Measurements from ENCODE around the gene PEAK3. TPM values are rescaled to one million over a fixed set of nuclear protein-coding genes. Genes with fewer than 3 reads are reported as not detected.
"Not testable (repeated sequence)": the region's sequence is repeated elsewhere in the genome, so short reads cannot be mapped to it uniquely, and the experiment has no call there.

PEAK3 gene
- total RNA-seq, 1 donor from 2014 or later: not detected

GRCh38 chr19:2289714-2290435, 7.9 kb upstream of the PEAK3 start:
- no peak for DNase-seq (ENCODE audit: extremely low read depth, low read depth, low spot score)

GRCh38 chr19:2288818-2289713, 7.1 kb upstream of the PEAK3 start:
- no peak for DNase-seq (ENCODE audit: extremely low read depth, low read depth, low spot score)

- DNase-seq (ENCODE audit: extremely low read depth, low read depth, low spot score): no peak
These were observed 6.4 kb upstream of the PEAK3 start for GRCh38 chr19:2288338-2288817.

GRCh38 chr19:2287585-2288337, 5.8 kb upstream of the PEAK3 start:
- DNase-seq (ENCODE audit: extremely low read depth, low read depth, low spot score): no peak

GRCh38 chr19:2286402-2287140, 4.6 kb upstream of the PEAK3 start:
- no peak for DNase-seq (ENCODE audit: extremely low read depth, low read depth, low spot score)

DNA sequence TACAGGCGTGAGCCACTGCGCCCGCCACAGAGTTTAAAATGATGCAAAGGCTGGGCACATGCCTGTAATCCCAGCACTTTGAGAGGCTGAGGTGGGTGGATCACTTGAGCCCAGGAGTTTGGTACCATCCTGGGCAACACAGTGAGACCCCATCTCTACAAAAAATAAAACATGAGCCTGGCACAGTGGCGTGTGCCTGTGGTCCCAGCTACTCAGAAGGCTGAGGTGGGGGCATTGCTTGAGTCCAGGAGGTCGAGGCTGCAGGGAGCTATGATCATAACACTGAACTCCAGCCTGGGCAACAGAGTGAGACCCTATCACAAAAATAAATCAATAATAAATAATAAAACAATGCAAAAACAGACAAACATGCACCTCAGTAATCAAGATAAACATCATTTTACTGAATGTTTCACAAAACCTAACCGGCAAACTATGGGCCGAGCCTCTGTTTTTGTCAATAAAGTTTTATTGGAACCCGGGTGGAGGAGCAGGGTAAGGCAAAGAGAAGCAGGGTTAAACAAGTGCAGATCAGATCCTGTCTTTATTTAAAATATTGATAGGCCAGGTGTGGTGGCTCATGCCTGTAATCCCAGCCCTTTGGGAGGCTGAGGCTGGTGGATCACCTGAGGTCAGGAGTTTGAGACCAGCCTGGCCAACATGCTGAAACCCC, 2.0 kb upstream of the PEAK3 start:
- no peak for DNase-seq (ENCODE audit: extremely low read depth, low read depth, low spot score)

GRCh38 chr19:2282862-2283237, 875 bp upstream of the PEAK3 start:
- DNase-seq (ENCODE audit: extremely low read depth, low read depth, low spot score): no peak

DNA sequence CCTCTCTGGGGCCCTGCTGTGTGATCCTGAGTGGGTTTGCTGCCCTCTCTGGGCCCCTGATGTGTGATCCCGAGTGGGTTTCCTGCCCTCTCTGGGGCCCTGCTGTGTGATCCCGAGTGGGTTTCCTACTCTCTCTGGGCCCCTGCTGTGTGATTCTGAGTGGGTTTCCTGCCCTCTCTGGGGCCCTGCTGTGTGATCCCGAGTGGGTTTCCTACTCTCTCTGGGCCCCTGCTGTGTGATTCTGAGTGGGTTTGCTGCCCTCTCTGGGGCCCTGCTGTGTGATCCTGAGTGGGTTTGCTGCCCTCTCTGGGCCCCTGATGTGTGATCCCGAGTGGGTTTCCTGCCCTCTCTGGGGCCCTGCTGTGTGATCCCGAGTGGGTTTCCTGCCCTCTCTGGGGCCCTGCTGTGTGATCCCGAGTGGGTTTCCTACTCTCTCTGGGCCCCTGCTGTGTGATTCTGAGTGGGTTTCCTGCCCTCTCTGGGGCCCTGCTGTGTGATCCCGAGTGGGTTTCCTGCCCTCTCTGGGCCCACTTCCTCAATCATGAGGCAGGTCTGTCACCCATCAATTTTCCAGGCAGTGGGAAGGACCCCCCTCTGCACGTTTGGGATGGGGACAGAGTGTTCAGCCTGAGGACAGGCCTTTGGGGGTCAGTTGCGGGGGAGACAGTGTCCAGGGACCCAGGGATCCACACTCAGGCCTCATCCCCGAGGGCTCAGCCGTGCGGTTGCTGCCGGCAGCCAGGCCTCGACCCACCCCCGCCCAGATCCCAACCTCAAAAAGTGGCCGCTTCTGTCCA, 512 bp downstream of the PEAK3 start:
- not testable (repeated sequence) for DNase-seq (ENCODE audit: extremely low read depth, low read depth, low spot score)

DNA sequence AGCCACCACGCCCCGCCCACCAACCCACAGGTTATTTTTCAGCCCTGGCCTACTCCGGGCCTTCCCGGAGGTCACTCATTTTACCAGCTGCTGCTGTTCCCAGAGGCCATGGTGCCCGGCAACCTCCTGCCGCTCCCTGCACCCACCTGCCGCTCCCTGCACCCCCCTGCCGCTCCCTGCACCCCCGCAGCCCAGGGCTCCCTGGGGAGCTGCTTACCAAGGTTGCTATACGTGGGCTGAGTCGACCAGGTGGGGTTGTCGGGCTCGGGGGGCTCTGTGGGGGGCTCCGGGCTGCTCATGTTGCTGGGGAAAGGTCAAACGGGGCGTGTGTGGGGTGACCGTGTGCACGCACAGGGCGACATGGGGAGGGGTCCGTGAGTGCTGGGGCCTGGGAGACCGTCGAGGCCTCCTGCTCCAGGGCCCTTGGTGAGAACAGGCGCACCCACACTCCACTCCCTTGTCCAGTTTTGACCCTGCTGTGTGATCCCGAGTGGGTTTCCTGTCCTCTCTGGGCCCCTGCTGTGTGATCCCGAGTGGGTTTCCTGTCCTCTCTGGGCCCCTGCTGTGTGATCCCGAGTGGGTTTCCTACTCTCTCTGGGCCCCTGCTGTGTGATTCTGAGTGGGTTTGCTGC, 1.2 kb downstream of the PEAK3 start:
- DNase-seq (ENCODE audit: extremely low read depth, low read depth, low spot score): no peak

DNA sequence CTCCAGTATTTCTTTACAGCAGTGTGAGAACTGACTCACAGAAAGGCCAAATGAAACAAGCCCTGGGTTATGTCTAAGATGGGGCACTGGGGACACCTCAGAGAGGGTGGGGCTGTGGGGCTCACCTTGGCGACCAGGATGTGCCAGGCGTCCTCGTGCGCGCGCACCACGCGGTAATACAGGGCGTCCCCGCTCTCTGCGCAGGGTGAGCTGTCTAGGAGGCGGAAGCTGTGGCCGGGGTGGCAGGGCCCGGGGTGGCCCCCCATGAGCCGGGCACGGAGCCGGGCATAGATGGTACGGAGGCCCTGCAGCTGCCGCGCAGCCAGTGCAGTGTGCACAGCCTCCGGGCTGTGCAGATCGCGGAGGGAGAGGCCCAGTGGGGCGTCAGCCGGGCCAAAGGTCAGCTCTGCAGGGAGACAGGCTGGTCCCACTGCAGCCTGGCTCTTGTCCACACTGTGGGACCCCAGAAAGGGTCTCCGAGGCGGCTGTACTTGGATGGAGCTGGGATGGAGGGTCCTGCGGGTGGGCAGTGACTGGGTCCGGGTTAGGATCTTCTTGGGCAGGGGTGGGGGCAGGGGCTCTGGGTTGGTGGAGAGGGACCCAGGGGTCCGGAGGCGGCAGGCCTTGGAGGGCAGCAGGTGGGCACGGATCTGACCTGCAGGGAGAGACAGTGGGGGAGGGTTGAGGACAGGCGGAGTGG, 3.4 kb downstream of the PEAK3 start:
- no peak for DNase-seq (ENCODE audit: extremely low read depth, low read depth, low spot score)

DNA sequence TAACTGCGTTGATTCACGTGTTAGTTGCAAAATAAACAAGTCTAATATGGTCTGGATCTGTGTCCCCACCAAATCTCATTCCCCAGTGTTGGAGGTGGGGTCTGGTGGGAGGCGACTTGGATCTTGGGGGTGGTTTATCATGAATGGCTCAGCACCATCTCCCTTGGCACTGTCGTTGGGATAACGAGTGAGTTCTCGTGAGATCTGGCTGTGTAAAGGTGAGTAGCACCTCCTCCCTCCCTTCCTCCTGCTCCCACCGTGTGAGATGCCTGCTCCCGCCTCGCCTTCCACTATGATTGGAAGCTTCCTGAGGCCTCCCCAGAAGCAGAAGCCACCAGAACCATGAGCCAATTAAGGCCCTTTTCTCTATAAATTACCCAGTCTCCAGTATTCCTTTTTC, 4.8 kb downstream of the PEAK3 start:
- no peak for DNase-seq (ENCODE audit: extremely low read depth, low read depth, low spot score)

DNA sequence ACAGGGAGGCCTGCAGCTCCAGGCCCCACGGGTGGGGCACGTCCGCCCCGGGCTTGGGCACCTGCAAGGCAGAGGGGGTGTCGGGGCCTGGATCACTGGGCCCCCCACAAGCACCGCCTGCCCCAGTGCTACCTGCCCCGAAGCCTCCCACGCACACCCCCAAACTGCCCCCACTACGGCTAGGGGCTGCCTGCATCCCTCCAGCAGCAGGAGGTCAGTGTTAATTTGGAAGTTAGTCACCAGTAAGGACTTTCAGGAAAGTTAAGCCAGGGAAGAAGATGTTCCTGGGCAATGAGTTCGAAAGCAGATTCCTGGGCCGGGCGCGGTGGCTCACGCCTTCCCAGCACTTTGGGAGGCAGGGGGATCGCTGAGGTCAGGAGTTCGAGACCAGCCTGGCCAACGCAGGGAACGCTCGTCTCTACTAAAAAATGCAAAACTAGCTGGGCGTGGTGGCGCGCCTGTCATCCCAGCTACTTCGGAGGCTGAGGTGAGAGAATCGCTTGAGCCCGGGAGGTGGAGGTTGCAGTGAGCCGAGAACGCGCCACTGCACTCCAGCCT, 5.5 kb downstream of the PEAK3 start:
- no peak for DNase-seq (ENCODE audit: extremely low read depth, low read depth, low spot score)

- DNase-seq (ENCODE audit: extremely low read depth, low read depth, low spot score): no peak
These were observed 6.2 kb downstream of the PEAK3 start for GRCh38 chr19:2275588-2276428.

- no peak for DNase-seq (ENCODE audit: extremely low read depth, low read depth, low spot score)
These were observed 6.9 kb downstream of the PEAK3 start for GRCh38 chr19:2274931-2275535.

DNA sequence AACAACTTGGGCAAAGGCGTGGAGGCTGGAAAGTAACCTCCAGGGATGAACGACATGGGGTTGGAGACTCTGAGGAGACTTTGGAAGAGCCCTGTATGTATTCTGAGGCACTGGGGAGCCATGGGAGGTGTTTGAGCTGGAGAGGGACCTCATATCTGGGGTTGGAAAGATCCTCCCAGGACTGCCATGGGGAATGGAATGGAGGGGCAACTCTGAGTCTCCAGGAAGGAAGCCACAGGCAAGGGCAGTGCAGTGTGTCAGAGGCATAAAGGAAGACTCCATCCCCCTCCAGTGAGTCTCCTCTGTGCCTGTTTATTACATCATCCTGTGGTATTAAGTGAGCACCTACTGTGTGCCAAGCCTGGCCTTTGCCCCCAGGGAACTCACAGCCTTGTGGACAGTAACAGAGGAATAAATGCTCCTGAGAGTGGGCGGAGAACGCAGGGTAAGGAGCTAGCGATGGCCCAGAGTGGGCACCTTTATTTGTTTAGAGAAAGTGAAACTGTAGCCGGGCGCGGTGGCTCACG, 7.7 kb downstream of the PEAK3 start:
- DNase-seq (ENCODE audit: extremely low read depth, low read depth, low spot score): no peak
